GM10248 (cell line): ENCODE data around the gene UMODL1.

Source experiments
- CTCF ChIA-PET: fragments of 300-600 bp; sonication (Branson Sonifier 250); formaldehyde crosslinking; extraction: SDS; loops from one replicate; lab custom pipeline; 2021; ENCODE audit warnings: antibody characterized with exemption; lab: Yijun Ruan, JAX
- POLR2A ChIA-PET: fragments of 350-650 bp; sonication (Branson Sonifier 250); formaldehyde crosslinking; extraction: SDS; loops from one replicate; lab custom pipeline; 2020; ENCODE audit warnings: antibody characterized with exemption; lab: Yijun Ruan, JAX
- DNase-seq: peaks from one replicate; pipeline ENCODE4 v3.0.0; 2012; ENCODE audit errors: extremely low spot score
- CTCF ChIP-seq: IDR thresholded peaks from 2 replicates; pipeline ENCODE4 v1.5.1; 2012; ENCODE audit warnings: mild to moderate bottlenecking, low read depth; ENCODE audit errors: extremely low read depth, missing control alignments, control extremely low read depth

The UMODL1 gene

GRCh38 chr21:42079008-42079938, 8.2 kb downstream of the UMODL1 start:
- POLR2A ChIA-PET = no interaction called here
- no peak for DNase-seq
- no peak for TF ChIP-seq CTCF
- CTCF ChIA-PET = interaction anchor here (1.3 to 2.5 kb wide), 3 partner anchors 11 to 67 kb away, joined by 3 to 5 read pairs (median 5); no protein-coding TSS in a partner anchor

DNA sequence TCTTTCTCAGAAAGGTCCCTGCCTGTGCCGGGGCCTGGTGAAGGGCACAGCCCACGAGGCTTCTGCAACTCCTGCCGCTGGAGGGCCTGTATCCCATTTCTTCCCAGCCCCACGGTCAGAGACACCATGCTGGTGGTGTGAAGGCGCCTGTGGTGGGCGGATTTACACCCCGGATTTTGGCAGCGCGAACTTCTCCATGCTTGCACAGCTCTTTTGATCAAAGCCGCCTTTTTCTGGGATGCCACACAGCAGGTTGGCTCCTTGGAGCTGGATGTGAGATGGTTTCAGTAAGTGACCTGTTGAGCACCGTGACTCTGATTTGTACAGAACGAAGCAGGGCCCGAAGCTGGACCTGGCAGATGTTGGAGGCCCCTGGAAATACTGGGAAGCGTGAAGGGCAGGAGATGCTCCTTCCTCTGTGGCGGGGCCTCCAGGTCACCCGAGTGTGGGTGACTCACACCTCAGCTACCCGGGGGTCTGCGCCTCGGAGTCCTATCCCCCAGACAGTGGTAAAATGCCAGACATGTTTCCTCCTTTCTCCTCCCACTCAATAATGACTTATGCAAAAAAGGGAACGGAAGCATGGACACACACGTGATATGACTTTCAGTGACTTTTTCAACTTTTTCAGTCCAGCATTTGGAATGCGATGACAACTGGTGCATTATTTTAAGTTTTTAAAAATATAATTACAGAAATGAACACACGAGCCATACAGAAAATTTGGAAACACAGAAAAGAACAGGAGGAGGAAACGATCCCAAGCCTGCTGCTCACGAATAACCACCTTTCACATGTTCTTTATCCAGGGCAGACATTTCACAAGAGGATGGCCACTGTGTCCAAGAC, 9.0 kb downstream of the UMODL1 start:
- DNase-seq = no peak
- TF ChIP-seq CTCF = no peak
- POLR2A ChIA-PET = no interaction called here
- CTCF ChIA-PET = interaction anchor here (1.2 to 2.5 kb wide), 5 partner anchors 10 to 66 kb away, joined by 3 to 6 read pairs (median 5); no protein-coding TSS in a partner anchor

- ChIA-PET POLR2A (no interaction called here), CTCF (interaction anchor here (1.1 to 1.9 kb wide), 5 partner anchors 12 to 65 kb away, joined by 3 to 6 read pairs (median 3); no protein-coding TSS in a partner anchor)
- TF ChIP-seq CTCF = no peak
- no peak for DNase-seq
These were observed 9.6 kb downstream of the UMODL1 start for GRCh38 chr21:42080788-42081083.

GRCh38 chr21:42081138-42081537, 10.0 kb downstream of the UMODL1 start:
- ChIA-PET POLR2A (no interaction called here), CTCF (interaction anchor here (1.1 to 2.8 kb wide), 5 partner anchors 12 to 49 kb away, joined by 3 to 11 read pairs (median 5); no protein-coding TSS in a partner anchor)
- DNase-seq = no peak
- no peak for TF ChIP-seq CTCF

DNA sequence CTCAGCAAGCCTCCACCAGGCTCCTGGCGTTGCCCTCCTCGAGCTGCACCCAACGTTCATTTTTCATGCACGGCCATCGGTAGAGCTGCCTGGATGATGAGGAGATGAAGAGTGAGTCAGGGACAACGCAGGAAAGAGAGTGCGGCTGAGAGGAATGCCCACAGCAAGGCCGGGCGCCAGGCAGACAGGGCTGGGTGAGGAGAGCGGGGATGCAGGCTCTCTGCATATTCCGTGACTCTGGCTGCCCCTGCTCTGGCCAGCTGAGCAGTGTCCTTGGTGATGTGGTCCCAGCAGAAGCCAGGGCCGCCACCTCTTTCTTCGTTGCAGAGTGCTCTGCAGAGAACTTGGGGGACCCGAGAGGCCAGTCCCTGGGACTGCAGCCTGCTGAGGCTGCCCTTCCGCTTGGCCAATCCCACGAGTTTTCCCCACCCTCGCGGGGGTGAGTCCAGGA, 10.8 kb downstream of the UMODL1 start:
- POLR2A ChIA-PET = no interaction called here
- no peak for TF ChIP-seq CTCF
- DNase-seq = no peak
- CTCF ChIA-PET = interaction anchor here (1.1 to 2.8 kb wide), 4 partner anchors 11 to 265 kb away, joined by 3 to 11 read pairs (median 4); no protein-coding TSS in a partner anchor
